HG02852 (cell line): ENCODE data around the gene ZCCHC7.
A peak's percentile ranks its signal among the peaks of the same experiment; 100 is the strongest.
"Not testable (repeated sequence)": the region's sequence is repeated elsewhere in the genome, so short reads cannot be mapped to it uniquely, and the experiment has no call there.

Experiments used
- ATAC-seq: cut with Tn5 transposase; IDR thresholded peaks from one replicate; pipeline ENCODE4 v1.9.1; 2021; ENCODE audit warnings: mild to moderate bottlenecking, moderate library complexity; ENCODE audit not compliant: unreplicated experiment

Gene ZCCHC7

GRCh38 chr9:37167456-37168047 is 47.2 kb downstream of the ZCCHC7 start:
- no peak for ATAC-seq

GRCh38 chr9:37172557-37172956 is 52.2 kb downstream of the ZCCHC7 start:
- no peak for ATAC-seq

GRCh38 chr9:37174247-37174646 is 53.9 kb downstream of the ZCCHC7 start:
- no peak for ATAC-seq

GRCh38 chr9:37178742-37179141 is 58.4 kb downstream of the ZCCHC7 start:
- no peak for ATAC-seq

GRCh38 chr9:37179576-37179975 is 59.2 kb downstream of the ZCCHC7 start:
- ATAC-seq = no peak

- no peak for ATAC-seq
Measured at GRCh38 chr9:37180138-37180537, 59.8 kb downstream of the ZCCHC7 start.

- no peak for ATAC-seq
Measured at GRCh38 chr9:37182718-37183117, 62.3 kb downstream of the ZCCHC7 start.

- no peak for ATAC-seq
Measured at GRCh38 chr9:37184905-37185867, 64.8 kb downstream of the ZCCHC7 start.

GRCh38 chr9:37187292-37187691 is 66.9 kb downstream of the ZCCHC7 start:
- peak; percentile 61 for ATAC-seq

- ATAC-seq = peak; percentile 84
Measured at GRCh38 chr9:37187713-37188439, 67.5 kb downstream of the ZCCHC7 start.

GRCh38 chr9:37190739-37191138 is 70.4 kb downstream of the ZCCHC7 start:
- ATAC-seq = not testable (repeated sequence)

- no peak for ATAC-seq
Measured at GRCh38 chr9:37191403-37192089, 71.2 kb downstream of the ZCCHC7 start.

- ATAC-seq = no peak
Measured at GRCh38 chr9:37192803-37193202, 72.4 kb downstream of the ZCCHC7 start.

GRCh38 chr9:37197158-37198038 is 77.0 kb downstream of the ZCCHC7 start:
- peak; percentile 66 for ATAC-seq

GRCh38 chr9:37198039-37198729 is 77.8 kb downstream of the ZCCHC7 start:
- ATAC-seq = no peak

GRCh38 chr9:37198831-37199230 is 78.5 kb downstream of the ZCCHC7 start:
- no peak for ATAC-seq

GRCh38 chr9:37200433-37201005 is 80.1 kb downstream of the ZCCHC7 start:
- ATAC-seq = no peak

GRCh38 chr9:37201581-37201980 is 81.2 kb downstream of the ZCCHC7 start:
- ATAC-seq = no peak

- no peak for ATAC-seq
Measured at GRCh38 chr9:37202091-37202490, 81.7 kb downstream of the ZCCHC7 start.
